Activated CD4-positive, alpha-beta T cell treated with anti-CD3 and anti-CD28 coated beads for 4 hours (primary cell): Measurements from ENCODE around the gene CDR2L.
A peak's percentile ranks its signal among the peaks of the same experiment; 100 is the strongest.
"Not testable (repeated sequence)": the region's sequence is repeated elsewhere in the genome, so short reads cannot be mapped to it uniquely, and the experiment has no call there.

Source experiments
- DNase-seq, 2 donors: peaks; one replicate each; pipeline ENCODE4 v3.0.0-alpha.2; 2020

Gene CDR2L

DNA sequence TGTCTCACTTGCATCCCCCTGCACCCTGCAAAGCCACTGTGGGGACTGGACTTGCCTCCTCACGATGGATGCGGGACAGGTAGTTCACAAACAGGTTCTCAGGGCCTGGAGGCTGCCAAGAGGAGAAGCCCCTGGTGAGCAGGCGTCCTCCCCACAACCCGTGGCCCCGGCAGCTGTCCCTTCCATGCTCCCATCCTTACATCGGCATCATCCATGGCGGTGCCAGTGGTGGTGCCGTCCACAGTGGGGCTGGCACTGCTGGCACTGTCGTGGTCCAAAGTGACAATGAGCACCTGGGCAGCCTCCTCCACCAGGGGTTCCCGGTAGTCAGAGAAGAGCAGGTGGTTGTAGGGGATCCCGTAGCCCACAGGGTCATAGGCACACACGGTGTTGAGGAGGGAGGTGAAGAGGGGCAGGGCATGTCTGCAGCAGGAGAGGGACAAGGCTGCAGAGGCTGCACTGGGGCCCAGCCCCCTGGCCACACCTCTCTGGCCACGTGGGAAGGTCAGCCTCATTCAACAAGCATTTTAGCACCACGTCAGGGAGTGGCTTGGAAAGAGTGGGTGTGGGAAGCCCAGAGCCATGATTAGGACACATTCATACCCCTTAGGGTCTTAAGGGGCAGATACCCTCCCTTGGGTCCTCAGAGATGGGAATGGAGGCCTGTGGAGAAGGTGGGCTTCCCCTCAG lies 27.5 kb upstream of the CDR2L start:
- DNase-seq = no peak

DNA sequence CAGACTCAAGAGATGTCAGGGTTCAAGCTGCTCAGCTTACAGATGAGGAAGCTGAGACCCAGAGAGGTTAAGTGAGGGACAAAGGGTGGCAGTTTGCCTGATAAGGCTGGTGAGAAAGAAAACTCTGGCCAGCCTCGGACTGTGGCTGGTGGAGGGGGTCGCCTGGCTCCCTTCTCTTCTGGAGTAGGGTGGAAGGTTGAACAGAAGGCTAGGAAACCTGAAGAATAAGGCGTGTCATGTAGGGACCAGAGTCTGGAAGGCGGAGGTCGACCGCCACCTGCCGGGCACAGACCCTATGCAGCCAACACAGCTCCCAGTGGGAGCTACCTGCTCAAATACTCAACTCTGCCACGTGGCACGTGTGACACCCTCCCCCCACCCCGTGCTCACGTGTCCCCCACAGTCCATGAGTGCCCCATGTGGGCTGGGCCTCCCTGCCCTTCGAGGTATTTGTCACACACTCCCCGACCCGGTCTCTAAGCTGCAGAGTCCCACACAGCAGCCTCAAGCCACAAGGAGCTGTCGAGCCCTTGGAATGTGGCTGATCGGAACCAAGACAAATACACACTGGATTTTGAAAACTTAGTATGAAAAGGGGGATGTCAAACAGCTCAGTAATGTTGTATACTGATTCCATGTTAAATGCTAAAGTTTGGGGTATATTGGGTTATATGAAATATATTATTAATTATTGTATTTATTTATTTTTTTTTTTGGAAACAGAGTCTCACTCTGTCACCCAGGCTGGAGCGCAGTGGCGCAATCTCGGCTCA lies 26.7 kb upstream of the CDR2L start:
- DNase-seq = peak; percentile 27 to 37

DNA sequence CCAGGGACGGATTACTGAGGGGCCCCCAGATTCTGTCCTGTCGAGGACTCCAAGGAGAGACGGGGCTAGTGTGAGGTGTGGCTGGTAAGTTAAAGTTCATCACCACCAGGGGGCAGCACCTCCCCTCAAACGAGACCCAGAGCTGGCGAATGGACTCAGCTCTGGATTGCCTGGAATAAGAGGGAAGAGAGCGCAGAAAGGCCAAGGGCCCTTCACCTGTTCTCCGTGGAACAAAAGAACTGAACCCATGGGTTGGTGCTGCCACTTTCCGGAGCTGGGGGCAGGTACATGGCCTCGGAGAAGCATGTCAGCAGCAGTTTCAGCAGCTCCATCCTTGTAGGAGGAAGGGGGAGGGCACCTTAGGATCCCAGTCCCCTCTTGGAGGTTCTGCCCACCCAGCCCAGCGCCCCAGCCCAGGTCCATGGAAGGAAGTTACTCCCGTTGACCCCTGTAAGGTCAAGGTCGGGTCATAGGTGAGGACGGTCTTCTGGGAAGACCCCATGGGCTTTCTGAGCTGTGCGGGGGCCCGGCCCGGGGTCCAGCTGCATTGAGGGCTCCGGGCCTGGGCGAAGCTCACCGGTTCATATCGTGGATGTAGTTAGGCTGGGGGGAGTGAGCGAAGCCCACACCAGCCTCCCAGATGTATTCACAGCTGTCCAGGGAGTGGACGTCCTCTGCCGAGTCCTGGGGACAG lies 25.6 kb upstream of the CDR2L start:
- DNase-seq = peak; percentile 84 to 89

DNA sequence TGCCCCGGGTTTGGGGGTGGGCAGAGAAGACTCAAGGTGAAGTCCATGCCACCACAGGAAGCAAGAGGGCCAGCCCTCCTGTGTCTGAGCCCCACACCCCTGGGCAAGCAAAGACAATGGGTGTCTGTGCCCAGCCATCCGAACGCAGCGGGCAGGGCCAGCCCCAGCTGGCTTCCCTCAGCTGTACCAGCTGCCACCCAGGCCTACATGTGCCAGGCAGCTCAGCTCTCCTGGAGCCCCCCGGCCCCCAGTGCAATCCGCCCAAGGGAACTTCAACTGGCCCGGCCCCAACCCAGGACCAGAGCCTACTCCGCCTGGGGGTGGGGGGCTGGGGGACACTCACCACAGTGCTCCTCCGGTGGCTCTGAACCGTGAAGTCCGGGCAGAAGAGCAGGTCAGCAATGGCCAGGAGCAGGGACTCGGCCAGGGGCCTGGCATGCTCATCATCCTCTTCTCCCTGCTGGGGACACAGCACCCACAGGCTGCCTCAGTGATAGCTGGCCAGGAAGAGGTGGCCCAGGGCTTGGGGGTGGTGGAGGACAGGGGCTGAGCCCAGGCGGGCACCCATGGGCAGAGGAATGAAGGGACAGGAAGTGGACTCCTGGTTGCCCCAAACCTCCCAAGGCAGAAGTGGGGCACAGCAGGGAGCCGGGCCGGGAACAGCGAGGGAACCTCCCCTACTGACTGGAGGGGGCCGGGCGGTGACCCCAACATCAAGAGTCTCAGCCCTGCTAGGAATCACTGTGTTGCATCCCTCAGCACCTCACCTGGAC lies 24.6 kb upstream of the CDR2L start:
- DNase-seq = no peak

DNA sequence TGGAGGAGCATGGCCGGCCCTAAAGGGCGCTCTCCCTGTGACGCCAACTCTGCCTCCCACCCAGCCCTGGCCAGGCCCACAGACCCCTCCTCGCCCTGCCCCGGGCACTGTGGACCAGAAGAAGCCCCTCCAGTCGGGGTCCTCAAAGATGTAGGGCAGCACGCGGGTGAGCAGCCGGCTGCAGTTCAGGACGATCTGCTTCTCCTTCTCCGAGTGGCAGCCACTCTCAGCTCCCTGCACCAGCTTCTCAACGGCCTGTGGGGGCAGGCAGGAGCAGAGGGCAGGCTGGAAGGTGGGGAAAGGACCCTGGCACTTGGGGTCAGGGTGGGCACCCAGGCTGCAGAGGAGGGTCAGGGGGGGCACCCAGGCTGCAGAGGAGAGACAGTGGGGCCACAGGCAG lies 23.8 kb upstream of the CDR2L start:
- no peak for DNase-seq

DNA sequence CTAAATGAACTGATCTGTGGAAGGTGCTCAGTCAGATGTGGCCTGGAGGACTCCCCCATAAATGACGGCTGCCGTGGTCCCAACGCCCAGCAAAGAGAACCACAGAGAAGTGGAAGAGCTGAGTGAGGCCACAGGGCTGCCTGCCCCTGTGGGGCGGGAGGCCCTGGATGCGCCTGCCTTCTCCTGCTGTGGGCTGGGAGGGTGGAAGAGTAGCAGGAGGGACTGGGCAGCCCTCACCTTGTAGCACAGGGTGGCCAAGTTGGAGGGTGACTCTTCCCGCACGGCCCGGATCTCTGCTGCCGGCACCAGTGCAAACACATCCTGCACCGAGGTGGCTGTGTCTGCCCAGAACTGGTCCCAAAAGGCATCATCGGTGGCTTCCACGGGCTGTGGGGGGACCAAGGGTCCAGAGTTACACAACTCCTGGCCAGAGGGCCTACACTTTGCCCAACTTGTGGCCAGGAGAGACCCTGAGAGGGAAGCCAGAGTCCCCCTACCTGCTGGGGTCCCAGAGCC lies 23.1 kb upstream of the CDR2L start:
- DNase-seq = no peak

DNA sequence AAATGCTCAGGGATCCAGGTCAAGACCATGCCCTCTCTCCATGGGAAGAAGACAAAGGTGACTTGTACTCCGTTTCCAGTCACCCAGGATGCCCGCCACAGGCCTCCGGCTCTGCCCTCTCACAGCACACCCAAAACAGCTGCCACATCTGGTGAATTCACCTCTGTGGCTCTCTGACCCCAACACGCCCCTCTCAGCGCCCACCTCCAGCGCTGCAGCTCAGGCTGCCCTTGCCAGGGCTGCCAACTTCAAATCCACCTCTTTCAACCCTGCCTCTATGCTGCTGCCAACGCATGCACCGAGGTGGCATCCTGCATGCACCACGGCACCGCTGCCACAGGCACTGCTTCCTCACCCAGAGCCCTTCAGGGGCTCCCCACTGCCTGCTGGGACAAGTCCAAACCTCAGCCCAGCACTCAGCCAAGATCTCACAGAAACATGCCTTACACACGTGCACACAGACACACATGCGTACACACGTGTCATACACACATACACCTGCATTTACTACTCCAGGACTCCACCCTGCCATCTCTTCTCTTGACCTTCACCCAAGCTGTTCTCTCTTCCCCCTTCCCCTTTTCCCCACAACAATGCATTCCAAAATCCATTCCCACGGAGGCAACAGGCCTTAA lies 22.3 kb upstream of the CDR2L start:
- DNase-seq = no peak

DNA sequence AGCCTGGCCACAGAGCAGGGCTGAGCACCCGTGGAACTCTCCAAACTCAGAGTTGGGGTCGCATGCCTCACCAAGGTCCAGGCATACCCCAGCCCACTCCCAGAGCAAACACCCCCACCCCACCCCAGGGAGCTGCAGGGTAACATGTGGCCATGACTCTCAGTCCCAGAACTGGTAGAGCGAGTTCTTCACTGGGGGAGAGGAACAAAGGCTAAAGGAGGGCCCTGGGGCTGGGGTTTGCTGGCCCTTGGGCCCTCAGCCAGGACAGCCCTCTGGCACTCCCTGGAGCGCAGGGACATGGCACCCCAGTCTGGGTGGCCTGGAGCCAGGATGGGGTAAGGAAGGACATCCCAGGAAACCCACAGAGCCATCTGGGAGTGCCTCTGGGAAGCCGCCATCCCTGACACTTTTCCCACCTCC lies 19.1 kb upstream of the CDR2L start:
- no peak for DNase-seq

DNA sequence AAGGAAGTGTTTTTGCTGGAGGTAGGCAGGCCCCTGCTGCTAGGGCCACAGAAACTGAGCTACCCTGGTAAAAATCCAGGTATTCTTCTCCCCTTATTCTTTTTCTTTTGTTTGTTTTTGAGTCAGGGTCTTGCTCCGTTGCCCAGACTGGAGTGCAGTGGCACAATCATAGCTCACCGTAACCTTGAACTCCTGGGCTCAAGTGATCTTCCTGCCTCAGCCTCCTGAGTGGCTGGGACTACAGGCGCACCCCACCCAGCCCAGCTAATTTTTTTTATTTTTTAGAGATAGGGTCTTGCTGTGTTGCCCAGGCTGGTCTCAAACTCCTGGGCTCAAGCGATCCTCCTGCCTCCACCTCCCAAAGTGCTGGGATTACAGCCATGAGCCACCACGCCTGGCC lies 17.9 kb upstream of the CDR2L start:
- not testable (repeated sequence) for DNase-seq

DNA sequence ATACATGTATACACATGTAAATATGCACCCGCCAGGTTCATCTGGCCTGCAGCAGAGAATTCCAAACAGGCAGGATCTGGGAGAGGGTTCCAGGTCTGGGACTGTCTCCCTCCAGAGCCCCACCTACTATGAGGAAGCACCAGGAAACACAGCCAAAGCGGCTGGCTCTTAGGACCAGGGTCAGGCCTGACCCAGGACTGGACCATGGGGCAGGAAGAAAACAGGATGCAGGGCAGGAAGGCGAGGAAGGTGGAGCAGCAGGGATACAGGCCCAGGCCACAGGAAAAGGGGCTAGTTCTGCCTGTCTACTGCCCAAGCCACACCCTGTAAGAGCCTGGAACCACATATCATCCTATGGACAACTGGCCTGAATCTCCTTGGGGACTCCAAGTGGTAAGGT lies 17.0 kb upstream of the CDR2L start:
- DNase-seq = no peak

DNA sequence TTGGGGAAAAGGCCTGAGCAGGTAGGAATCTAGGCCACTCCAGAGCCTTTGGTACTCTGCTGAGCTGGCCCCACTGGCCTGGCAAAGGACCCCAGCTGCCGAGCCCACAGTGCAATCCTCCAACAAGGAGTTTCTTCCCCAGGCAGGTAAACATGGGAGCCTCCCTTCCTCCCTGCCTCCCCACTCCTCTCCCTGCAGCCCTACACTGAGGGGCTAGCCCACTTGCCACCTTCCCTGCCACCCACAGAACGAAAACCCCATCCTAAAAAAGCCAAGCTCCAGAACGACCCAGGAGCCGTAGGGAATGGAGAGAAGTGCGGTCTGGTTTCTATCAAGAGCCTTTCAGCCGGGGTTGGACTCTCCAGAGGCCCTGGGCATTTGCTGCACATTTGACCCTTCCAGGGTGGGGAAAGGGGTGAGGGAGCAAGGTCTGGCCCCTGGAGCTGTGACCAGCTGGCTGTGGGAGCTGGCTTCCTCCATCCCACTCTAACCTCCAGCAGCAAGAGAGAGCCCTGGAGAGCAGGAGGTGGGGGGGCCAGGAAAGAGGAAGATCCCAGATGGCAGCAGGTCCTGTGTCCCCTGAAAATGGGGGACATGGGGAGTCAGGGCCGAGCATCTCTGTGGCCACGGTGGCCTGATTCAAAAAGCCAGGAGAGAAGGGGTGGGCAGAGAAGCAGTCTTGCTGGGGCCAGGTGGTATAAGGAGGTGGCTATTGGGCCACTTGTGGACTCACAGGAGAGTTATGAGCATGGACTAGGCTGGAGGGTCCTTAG lies 16.2 kb upstream of the CDR2L start:
- DNase-seq = no peak

DNA sequence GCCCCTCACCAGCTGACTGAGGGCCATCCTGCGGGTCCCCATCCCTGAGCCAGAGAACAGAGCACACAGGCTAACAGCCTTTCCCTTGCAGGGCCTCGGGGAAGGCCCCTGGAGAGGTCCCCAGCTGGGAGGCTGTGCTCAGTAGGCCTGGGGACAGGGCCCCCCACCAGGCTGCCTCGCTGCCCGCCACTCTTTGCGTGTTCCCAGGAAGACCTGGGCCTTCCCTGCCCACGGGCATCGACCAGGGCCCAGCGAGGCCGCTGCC lies 15.7 kb upstream of the CDR2L start:
- no peak for DNase-seq

DNA sequence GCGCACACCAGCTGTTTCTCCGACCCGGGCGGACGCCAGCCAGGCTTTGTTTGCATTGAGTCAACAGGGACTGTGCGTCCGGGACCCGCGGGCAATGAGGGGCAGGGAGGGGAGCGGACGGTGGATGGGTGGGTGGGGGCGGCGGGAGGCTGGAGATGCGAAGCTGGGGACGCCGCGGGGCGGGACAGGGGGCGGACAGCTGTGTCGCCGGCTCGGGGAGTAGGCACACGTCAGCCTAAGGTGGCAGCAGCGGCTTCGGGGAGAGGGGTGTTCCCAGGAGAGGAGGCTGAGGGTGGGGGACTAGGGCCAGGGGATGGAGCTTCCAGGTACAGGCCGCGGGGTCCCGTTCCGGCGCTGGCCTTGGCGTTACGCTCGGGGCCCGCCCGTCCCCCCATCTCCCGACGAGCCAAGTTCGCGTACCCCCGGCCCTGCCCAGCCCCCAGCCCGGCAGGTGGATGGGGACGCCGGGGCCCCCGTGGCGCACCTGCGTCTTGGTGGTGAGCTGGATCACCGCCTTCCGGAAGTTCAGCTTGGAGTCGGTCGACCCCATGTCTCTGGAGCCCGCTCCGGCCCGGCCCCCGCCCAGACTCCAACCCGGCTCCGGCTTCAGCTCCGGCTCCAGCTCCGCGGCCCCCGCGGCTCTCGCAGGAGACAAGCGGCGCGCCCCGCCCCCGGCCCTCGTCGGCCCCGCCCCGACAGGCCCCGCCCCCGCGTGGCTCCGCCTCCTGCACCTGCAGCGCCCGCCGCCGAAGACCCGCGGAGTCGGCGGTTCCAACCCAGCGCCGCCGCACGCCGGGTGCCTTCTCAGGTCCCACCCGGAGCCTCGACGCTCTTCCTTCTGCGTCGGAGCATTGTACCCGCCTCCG lies 15.1 kb upstream of the CDR2L start, which contains the start of gene HID1:
HID1 (minus strand) TSS at position 653 of the 866 bp plus-strand sequence; CDS start at position 550, 103 bp downstream.
- DNase-seq = peak; percentile 80 to 82

DNA sequence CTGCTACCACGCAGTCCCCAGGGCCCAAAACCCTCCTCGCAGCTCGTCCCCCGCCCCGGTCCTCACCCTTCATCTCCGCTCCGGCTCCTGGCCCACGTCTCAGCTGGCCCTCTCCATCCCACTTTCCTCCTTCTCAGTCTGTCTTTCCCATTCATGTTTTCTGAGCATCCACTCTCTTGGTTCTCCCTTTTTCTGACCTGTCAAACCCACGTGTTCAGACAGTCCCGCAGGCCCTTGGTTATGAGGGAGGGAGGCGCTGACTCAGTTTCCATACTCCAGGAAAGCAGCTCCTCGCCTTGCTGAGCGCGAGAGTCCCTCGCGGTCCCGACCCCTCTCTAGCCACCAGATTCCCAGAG lies 14.5 kb upstream of the CDR2L start:
- DNase-seq = no peak

DNA sequence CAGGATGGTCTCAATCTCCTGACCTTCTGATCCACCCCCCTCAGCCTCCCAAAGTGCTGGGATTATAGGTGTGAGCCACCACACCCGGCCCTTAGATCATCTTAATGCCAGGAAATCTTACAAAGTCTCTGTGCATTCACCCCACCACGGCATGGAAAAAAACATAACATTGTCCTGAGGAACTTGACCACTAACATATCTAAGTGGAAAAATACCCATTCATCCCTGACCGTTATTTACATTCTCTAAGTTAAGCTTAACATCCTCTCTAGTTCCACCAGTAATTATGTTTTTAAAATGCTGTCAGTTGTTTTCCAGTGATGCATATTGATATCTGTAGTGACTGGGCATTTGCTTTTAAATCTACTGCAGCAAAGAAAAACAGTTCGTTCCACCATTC lies 11.5 kb upstream of the CDR2L start:
- DNase-seq = no peak

DNA sequence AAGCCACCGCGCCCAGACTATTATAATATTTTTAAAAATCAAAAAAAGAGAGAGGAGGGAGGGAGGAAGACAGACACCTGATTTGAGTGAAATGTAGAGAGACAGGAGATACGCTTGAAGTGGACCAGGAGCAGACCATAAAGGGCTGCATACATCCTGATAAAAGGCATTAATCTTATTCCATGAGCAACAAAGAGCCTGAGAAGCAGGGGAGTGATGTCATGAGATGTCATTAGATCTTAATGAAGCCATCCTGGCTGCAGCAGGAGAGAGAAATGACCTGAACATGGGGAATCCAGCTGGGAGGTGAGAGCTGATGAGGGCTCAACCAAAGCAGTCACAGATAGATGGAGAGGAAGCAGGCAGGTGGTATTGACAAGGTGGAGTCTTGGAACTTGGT lies 9.6 kb upstream of the CDR2L start:
- DNase-seq = no peak

DNA sequence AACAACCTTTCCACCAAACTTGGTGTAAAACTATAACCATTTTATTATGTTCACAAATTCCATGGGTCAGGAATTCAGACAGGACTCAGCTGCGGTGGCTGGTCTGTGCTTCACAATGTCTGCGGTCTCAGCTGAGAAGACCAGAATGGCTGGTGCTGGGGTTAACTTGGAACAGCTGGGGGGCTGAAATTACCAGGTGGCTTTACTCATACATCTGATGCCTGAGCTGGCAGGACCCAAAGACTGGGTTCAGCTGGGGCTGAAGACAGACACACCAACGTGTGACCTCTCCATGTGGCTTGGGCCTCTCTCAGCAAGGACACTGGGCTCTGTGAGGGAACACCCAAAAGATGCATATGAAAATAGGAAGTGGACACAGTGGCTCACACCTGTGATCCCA lies 9.2 kb upstream of the CDR2L start:
- DNase-seq = no peak

DNA sequence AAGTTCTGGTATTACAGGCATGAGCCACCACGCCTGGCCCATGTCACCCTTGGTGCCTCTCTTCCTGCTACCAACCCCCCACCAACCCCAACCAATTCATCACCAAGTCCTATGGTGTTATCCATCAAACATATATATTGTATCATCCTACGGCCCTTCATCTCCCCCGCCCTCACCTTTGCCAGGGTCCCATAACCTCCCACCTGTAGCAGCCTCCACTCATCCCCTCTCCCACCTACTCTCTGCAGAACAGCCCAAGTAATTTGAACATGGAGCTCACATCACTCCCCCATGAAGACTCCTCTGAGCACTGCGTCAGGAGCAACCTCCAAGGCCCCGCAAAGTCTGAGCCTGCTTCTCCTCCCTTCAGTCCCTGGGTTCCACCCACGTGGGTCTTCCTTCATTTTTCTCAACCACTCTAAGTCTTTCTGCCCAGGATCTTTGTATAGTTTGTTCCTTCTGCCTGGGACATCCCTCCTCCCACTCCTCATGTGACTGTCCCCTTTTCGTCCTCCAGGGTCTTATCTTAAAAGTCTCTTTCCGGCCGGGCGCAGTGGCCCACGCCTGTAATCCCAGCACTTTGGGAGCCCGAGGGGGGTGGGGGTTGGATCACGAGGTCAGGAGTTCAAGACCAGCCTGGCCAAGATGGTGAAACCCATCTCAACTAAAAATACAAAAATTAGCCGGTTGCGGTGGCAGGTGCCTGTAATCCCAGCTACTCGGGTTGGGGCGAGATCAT lies 7.9 kb upstream of the CDR2L start:
- DNase-seq = no peak

DNA sequence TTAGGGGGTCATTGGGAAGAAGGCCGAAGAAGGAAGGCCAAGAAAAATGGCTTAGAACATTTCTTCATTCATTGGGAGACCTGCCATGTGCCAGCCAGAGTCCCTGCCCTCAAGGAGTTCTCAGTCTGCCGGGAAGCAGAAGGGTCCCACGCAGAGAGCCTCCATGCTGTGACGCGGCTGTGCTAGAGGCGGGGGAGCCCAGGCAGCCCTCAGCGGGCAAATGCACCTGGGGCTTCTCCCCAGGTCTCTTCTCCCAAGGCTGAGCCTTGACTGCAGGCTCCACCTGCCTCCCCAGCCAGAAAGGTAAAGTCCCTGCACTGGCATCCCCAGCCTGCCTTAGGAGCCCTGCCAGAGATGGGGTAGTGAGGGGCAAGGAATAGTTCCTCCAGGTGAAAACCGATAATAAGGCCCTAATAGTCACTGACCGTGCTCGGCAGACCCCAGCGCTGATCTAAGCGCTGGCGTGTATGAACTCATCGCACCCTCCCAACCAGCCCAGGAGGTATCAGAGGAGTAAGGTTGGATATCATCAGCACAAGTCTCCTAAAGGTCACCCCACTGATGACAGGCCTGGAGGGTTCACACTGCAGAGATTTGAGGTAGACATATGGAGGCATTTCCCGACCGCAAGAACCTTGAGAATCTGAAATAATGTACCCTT lies 6.0 kb upstream of the CDR2L start:
- DNase-seq = no peak
